ENCODE data around the gene IPO7.
"Not testable (repeated sequence)": the region's sequence is repeated elsewhere in the genome, so short reads cannot be mapped to it uniquely, and the experiment has no call there.

Gene IPO7

GRCh38 chr11:9399466-9399865 is 15.0 kb downstream of the IPO7 start:
- no peak for DNase-seq

GRCh38 chr11:9401884-9402283 is 17.4 kb downstream of the IPO7 start:
- DNase-seq: not testable (repeated sequence)

GRCh38 chr11:9428706-9429105 is 44.3 kb downstream of the IPO7 start:
- DNase-seq: no peak

GRCh38 chr11:9438611-9439010 is 54.2 kb downstream of the IPO7 start:
- no peak for DNase-seq

GRCh38 chr11:9446230-9446629 is 61.8 kb downstream of the IPO7 start:
- no peak for DNase-seq

GRCh38 chr11:9448576-9449352 is 64.3 kb downstream of the IPO7 start:
- no peak for DNase-seq

- not testable (repeated sequence) for DNase-seq
These were observed 67.6 kb downstream of the IPO7 start for GRCh38 chr11:9452023-9452422.

GRCh38 chr11:9455722-9456121 is 71.3 kb downstream of the IPO7 start:
- no peak for DNase-seq

- DNase-seq: peak; percentile 20 to 28
These were observed 75.3 kb downstream of the IPO7 start for GRCh38 chr11:9459667-9460321.

- peak; percentile 98 to 99 for DNase-seq
These were observed 76.0 kb downstream of the IPO7 start, which contains the start of gene ZNF143 for GRCh38 chr11:9460322-9461062. TSS of gene ZNF143 (plus strand) at chr11:9461012. CDS start at chr11:9471309, 10,297 bp downstream.

GRCh38 chr11:9461063-9461759 is 76.8 kb downstream of the IPO7 start:
- peak; percentile 74 to 87 for DNase-seq

GRCh38 chr11:9461760-9462134 is 77.3 kb downstream of the IPO7 start:
- no peak for DNase-seq

GRCh38 chr11:9462172-9462799 is 77.8 kb downstream of the IPO7 start:
- no peak for DNase-seq

GRCh38 chr11:9462806-9463537 is 78.5 kb downstream of the IPO7 start:
- DNase-seq: no peak

GRCh38 chr11:9470765-9471164 is 86.3 kb downstream of the IPO7 start:
- DNase-seq: no peak

- DNase-seq: no peak
These were observed 89.0 kb downstream of the IPO7 start for GRCh38 chr11:9473408-9473807.

- no peak for DNase-seq
These were observed 95.4 kb downstream of the IPO7 start for GRCh38 chr11:9479899-9480298.

GRCh38 chr11:9489080-9489765 is 104.8 kb downstream of the IPO7 start:
- DNase-seq: no peak

GRCh38 chr11:9490376-9490775 is 105.9 kb downstream of the IPO7 start:
- no peak for DNase-seq

GRCh38 chr11:9493492-9493891 is 109.0 kb downstream of the IPO7 start:
- DNase-seq: peak; percentile 48 to 61

GRCh38 chr11:9494316-9494715 is 109.9 kb downstream of the IPO7 start:
- DNase-seq: no peak

All from AML-193 (cell line).